ENCODE measurements around the gene CTH. TPM values are rescaled to one million over a fixed set of nuclear protein-coding genes. Genes with fewer than 3 reads are reported as not detected.

Gene CTH
- total and polyA plus RNA-seq, 2 of the 13 experiments (the other 11 are each of a cell fraction or from before 2014, with no cell fraction given): 8.7 to 19.7 TPM

DNA sequence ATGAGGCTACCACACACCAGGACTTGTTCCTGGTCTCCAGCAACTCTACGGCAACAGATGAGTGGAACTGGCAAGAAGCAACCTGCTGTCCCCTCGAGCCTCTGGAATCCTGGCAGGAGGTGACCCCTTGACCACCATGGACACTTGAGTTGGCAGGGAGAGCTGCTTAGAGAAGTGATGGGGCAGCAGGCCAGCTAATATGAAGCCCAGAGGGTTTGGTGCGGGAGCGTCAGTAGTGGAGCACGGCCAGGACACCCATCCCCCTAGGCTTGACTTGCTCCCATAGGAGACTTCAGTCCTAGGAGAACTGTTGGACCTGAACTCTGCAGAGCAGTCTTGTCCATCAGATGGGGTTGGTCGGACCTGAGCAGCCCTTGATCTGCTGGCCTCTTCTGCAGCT lies 56.5 kb downstream of the CTH start (continued):
- TF ChIP-seq, protein P1, sequence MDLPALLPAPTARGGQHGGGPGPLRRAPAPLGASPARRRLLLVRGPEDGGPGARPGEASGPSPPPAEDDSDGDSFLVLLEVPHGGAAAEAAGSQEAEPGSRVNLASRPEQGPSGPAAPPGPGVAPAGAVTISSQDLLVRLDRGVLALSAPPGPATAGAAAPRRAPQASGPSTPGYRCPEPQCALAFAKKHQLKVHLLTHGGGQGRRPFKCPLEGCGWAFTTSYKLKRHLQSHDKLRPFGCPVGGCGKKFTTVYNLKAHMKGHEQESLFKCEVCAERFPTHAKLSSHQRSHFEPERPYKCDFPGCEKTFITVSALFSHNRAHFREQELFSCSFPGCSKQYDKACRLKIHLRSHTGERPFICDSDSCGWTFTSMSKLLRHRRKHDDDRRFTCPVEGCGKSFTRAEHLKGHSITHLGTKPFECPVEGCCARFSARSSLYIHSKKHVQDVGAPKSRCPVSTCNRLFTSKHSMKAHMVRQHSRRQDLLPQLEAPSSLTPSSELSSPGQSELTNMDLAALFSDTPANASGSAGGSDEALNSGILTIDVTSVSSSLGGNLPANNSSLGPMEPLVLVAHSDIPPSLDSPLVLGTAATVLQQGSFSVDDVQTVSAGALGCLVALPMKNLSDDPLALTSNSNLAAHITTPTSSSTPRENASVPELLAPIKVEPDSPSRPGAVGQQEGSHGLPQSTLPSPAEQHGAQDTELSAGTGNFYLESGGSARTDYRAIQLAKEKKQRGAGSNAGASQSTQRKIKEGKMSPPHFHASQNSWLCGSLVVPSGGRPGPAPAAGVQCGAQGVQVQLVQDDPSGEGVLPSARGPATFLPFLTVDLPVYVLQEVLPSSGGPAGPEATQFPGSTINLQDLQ (CRISPR knock-in tag; IDR thresholded peaks at IDR 0.05): no peak
- TF ChIP-seq HMG20A (CRISPR knock-in tag; IDR thresholded peaks at IDR 0.05; ENCODE audit: borderline replicate concordance) (no peak), ZNF570 (CRISPR knock-in tag; IDR thresholded peaks at IDR 0.05; ENCODE audit: borderline replicate concordance) (no peak), MEF2D (CRISPR knock-in tag; IDR thresholded peaks at IDR 0.05) (no peak)
- TF ChIP-seq, protein P2, sequence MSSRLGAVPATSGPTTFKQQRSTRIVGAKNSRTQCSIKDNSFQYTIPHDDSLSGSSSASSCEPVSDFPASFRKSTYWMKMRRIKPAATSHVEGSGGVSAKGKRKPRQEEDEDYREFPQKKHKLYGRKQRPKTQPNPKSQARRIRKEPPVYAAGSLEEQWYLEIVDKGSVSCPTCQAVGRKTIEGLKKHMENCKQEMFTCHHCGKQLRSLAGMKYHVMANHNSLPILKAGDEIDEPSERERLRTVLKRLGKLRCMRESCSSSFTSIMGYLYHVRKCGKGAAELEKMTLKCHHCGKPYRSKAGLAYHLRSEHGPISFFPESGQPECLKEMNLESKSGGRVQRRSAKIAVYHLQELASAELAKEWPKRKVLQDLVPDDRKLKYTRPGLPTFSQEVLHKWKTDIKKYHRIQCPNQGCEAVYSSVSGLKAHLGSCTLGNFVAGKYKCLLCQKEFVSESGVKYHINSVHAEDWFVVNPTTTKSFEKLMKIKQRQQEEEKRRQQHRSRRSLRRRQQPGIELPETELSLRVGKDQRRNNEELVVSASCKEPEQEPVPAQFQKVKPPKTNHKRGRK (CRISPR knock-in tag; IDR thresholded peaks at IDR 0.05): no peak
- TF ChIP-seq, protein P3, sequence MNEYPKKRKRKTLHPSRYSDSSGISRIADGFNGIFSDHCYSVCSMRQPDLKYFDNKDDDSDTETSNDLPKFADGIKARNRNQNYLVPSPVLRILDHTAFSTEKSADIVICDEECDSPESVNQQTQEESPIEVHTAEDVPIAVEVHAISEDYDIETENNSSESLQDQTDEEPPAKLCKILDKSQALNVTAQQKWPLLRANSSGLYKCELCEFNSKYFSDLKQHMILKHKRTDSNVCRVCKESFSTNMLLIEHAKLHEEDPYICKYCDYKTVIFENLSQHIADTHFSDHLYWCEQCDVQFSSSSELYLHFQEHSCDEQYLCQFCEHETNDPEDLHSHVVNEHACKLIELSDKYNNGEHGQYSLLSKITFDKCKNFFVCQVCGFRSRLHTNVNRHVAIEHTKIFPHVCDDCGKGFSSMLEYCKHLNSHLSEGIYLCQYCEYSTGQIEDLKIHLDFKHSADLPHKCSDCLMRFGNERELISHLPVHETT (CRISPR knock-in tag; conservative IDR thresholded peaks at IDR 0.05): no peak
- TF ChIP-seq, protein P4, sequence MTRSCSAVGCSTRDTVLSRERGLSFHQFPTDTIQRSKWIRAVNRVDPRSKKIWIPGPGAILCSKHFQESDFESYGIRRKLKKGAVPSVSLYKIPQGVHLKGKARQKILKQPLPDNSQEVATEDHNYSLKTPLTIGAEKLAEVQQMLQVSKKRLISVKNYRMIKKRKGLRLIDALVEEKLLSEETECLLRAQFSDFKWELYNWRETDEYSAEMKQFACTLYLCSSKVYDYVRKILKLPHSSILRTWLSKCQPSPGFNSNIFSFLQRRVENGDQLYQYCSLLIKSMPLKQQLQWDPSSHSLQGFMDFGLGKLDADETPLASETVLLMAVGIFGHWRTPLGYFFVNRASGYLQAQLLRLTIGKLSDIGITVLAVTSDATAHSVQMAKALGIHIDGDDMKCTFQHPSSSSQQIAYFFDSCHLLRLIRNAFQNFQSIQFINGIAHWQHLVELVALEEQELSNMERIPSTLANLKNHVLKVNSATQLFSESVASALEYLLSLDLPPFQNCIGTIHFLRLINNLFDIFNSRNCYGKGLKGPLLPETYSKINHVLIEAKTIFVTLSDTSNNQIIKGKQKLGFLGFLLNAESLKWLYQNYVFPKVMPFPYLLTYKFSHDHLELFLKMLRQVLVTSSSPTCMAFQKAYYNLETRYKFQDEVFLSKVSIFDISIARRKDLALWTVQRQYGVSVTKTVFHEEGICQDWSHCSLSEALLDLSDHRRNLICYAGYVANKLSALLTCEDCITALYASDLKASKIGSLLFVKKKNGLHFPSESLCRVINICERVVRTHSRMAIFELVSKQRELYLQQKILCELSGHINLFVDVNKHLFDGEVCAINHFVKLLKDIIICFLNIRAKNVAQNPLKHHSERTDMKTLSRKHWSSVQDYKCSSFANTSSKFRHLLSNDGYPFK (CRISPR knock-in tag; IDR thresholded peaks at IDR 0.05; ENCODE audit: borderline replicate concordance): no peak

Data from HepG2 (cell line).